ENCODE data around the gene WNT8B.
A peak's percentile ranks its signal among the peaks of the same experiment; 100 is the strongest.

Gene WNT8B, protein sequence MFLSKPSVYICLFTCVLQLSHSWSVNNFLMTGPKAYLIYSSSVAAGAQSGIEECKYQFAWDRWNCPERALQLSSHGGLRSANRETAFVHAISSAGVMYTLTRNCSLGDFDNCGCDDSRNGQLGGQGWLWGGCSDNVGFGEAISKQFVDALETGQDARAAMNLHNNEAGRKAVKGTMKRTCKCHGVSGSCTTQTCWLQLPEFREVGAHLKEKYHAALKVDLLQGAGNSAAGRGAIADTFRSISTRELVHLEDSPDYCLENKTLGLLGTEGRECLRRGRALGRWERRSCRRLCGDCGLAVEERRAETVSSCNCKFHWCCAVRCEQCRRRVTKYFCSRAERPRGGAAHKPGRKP

DNA sequence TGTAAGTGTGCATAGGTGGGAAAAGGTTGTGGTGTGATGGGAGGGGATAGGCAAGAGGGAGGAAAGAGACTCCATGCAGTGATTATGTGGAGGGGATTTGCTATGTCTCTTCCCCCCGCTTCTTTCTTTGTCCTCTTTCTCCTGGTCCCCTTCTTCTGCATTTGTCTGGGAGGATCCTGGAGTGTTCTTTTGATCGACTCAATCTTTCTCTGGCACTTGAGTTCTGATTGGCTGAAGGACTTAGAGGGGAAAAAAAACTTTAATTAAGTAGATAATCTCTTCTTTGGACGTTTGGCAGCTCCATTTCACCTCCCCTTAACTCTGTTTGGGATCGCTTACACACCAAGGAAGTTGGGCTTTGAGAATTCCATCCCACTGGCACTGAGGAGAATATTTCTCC is at the start of gene WNT8B:
TSS of gene WNT8B (plus strand) at position 301 of the 400 bp plus-strand sequence. CDS start 160 bp downstream, outside the sequence.
- DNase-seq, result no peak

DNA sequence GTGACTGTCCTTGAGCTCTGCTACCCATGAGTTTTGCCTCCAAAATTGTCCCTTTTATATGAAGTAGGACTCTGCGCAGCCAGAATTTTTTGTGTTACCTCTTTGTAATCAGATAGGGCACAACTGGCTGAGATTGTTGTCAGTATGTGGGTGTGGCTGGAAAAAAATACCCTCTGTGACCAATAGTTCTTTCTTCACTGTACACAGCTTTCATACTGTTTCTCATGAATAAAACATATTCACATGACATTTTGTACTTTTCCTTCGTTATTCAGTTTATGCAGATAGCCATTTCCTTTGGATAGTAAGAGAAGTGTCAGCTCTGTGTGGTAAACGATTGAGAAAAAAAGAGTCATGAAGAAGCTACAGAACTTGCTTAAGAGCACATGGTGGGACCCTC is 49.6 kb upstream of the WNT8B start:
- DNase-seq, result no peak

DNA sequence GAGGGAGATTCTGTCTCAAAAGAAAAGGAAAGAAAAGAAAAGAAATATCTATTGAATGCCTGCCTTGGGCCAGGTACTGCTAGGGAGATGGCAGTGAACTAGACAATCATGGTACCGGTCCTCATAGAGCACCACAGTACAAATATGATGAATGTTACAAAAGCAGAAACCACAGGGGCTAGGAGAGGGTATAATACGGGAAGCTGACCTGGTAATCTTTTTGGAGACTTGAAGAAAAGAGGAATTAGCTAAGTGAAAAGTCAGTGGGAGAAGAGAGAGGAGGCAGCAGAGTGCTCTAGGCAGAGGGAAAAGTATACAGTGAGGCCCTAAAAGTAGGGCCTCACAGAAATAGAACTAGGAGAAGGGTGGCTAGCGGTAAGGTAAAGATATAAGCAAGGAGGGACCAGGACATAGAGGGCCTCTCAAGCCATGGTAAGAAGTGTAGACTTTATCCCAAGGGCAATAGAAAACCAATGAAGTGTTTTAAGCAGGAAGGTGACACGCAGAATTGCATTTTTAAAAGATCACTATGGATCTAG is 42.8 kb upstream of the WNT8B start:
- DNase-seq, result no peak

DNA sequence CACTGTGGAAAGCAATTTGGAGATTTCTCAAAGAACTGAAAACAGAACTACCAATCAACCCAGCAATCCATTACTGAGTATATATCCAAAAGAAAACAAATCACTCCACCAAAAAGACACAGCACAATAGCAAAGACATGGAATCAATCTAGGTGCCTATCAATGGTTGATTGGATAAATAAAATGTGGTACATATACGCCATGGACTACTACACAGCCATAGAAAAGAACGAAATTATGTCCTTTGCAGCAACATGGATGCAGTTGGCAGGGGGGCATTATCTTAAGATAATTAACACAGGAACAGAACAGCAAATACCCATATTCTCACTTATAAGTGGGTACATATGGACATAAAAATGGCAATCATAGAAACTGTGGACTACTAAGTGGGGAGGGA is 35.4 kb upstream of the WNT8B start:
- no peak for DNase-seq

DNA sequence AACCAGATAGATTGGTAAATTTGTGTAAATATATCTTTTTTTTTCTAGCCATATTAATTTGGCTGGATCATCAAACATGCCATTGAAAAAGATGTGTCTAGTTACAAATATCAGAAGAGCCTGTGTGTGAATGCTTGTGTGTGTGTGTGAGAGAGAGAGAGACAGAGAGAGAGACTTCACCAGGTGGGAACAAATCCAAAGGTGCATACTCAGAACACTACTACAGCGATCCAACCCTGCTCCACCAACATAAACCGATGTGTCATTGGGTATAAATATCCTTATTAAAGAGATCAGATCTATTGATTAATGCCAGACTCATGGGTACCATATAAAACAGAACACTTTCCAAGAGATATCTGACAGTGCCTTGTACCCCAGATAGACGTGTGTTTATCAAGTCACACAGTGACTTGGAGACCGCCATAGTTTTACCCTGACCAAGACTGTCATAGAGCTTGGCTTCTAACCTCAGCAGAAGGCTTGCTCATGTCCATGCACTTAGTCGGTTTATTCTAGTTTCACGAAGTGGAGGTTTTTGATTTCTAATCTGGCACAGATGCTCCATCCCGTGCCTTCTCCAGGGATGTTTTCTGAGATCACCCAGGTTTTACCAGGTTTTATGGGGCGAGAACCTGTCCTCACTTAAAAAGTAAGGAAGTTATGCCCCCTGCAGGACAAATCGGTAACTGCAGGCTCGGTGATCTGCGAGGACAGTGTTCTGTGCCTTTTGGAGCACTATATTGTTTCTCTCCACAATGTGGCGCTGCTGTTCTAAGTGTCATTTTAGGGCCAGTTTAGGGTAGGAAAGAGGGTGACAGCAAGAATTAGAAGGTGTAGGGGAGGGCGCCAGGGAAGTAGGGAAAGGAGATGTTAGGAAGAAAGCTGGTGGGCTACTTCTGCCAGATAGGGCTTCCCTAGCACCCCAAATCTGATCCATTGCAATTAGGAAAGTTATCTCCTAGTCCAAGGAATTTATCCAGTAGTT is 29.3 kb upstream of the WNT8B start:
- DNase-seq, result peak; percentile 94

DNA sequence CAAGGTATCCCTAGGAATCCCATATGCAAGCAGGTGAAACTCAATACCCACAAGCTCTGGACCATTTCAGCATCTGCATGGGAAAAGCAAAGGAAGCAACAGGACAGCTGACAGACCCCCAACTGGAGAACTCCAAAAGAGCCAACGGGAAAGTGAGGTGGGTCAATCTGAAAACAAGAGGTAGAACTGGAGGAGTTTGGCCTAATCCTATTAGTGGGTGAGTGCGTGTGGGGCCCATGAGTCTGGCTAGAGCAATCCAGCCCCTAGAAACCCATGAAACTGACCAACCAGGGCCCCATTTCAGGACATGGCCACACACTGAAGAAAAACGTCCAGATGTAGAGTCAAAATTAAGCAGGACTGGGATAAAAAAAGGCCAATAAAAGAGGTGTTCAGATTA is 26.6 kb upstream of the WNT8B start:
- DNase-seq, result no peak

DNA sequence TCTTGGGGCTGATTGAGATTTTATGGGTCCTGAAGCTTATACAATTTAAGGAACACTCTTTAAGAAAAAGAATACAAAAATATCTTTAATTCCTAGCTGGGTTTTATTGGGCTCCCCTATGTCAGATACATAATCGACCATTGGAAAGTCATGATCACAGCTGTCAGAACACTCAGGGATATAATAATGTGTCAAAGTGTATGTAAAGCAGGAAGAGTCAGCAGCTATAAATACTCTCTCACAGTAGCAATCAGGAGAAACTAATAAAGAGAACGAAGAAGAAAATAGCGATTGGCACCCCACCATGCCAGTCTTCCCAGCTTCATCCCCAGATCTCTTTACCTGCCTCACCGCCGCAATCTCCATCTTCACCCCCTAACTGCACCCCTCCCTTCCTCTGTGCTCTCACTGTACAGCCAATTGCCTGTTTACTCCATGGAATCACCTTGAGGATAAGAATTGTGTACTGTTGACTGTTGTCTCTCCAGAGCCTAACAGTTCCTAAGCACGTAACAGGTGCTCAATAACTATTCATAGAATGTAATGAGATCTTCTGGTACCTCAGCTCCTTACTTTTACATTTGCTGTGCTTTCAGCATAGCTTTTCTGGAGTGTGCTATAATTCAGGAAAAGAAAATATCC is 24.0 kb upstream of the WNT8B start:
- DNase-seq, result no peak

DNA sequence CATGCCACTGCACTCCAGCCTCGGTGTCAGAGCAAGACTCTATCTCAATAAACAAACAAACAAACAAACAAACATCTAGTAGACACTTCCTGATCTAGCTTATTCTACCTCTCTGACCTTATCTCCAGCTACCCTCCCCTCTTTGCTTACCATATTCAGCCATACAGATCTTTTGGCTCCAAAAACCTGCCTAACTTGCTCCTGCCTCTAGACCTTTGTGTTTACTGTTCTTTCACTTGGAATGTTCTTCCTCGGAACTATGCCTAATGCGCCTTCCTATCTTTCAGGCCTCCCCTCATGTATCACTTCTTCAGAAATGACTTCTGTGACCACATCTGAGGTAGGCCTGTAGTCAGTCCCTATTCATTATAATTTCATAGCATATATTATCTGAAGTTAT is 20.3 kb upstream of the WNT8B start:
- no peak for DNase-seq

DNA sequence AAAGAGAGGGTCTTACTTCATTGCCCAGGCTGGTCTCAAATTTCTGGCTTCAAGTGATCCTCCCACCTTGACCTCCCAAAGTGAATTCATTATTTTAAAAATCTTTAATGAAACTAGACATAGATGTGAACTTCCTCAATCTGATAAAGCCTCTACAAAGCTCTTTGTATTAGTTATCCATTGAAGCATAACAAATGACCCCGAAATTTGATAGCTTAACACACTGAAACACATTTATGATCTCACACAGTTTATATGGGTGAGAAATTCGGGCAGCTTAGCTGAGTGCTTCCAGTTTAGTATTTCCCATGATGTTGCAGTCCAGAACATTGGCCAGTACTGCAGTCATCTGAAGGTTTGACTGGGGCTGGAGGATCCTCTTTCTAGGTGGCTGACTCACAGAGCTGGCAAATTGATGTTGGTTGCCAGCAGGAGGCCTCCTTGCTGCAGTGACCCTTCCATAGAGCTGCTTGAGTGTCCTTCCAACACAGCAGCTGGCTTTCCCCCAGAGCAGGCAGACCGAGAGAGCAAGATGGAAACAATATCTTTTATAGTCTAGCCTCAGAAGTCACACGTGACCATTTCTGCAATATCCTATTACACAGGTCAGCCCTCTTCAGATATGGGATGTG is 16.6 kb upstream of the WNT8B start:
- DNase-seq, result no peak

DNA sequence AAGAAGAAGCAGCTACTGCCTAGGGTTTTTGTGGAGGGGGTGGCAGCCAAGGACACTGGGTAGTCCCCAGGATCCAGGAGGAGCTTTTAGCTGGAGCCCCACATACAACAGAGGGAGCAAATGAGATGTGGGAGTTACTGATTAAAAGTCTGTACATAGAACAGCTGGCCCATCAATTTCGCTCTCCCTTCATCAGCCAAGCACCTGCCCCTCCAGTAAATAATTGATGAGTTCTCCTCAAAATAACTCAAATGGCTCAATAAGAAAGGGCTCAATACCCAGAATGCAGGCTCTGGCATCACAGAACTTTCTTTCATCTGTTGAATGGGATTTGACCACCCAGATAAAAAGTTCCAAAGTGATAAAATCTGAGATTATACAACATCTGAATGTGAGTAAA is 15.1 kb upstream of the WNT8B start:
- no peak for DNase-seq

DNA sequence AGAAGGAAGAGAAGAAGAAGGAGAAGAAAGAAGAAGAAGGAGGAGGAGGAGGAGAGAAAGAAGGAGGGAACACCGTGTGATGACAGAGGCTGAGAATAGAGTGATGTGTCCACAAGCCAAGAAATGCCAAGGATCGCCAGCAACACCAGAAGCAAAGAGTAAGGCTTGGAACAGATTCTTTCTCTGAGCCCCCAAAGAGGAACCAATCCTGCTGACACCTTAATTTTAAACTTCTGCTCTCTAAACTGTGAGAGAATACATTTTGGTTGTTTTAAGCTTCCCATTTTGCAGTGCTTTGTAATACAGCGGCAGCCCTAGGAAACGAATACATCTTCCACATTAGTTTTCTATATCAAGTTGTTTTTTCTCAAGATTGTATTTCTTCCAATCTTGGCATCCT is 13.9 kb upstream of the WNT8B start:
- no peak for DNase-seq

DNA sequence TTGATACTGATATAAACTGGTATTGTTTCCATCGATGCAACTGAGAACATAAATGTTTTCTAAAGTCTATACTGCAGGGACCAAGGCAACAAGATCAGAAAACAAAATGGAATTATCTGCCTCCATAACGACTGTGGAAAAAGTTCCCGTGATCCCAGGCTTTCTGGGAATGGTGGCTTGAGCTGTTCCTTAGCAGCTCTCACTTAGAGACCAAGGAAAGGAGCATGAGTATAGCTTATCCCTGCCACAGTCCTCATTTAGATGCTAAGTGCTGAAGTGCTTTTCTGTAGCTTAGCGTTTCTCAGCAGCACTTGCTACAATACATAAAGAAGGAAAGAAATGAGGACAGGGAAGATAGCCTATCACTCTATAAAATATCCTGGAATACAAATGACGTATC is 5.5 kb downstream of the WNT8B start:
- no peak for DNase-seq

DNA sequence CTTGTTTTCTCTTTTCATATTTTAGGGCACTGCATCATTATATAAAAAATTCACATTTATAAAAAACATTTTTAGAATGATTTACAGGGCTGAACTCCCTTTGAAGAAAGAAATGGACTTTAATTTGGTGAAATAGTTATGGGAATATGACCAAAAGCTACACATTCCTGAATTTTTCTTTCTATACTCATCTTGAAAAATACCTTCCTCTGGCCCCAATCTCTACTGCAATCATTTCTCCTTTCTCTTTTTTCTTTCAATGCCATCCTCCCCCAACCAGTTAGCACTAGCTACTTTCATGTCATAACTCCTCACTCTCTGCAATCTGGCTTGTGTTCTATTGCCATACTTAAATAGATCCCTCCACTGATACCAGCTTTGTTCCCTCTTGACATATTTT is 6.2 kb downstream of the WNT8B start:
- no peak for DNase-seq

DNA sequence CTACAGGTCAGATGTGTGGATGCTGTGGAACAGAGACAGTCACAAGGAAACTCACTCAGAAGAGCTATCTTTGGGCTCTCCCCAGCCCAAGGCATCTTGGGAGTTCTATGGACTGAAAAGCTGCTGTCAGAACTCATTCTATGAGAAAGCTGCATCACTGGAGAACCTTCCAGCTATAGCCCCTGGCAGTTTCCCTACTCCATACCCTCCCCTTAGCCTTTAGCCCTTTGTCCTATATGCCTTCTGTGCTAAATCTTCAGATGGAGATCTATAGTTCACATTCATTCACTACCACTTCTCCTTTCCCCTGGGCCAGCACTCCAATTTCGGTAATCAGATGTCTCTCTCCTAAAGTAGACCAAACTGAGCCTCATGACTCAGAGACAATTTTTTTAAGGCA is 6.9 kb downstream of the WNT8B start:
- no peak for DNase-seq

DNA sequence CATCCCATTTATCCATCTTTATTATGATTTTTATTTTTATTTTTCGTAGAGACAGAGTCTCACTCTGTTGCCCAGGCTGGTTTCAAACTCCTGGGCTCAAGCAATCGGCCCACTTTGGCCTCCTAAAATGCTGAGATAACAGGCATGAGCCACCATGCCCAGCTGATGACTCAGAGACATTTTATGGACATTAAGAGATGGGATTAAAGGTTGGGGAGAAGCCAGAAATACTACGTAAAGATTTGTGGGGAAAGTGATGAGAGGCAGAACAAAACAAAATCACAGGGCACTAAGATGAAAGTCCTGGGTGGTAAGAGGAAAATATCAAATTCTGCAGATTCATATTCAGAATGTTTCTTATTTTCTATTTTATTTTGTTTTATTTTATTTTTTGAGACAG is 7.6 kb downstream of the WNT8B start:
- no peak for DNase-seq

DNA sequence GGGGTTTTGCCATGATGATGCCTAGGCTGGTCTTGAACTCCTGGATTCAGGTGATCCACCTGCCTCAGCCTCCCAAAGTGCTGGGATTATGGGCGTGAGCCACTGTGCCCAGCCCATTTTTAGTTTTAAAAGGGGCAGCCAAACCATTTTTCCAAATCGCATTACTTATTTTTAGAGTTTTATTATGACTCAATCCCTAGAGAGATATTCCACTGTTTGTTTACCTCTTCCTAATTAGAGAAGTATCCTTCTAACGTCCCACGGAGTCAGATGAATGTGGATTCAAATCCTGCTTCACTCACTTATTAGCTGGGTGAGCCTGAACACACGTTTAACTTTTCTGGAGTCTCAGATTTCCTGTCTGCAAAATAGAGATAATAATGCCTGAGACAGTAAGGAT is 15.2 kb downstream of the WNT8B start:
- DNase-seq, result no peak

DNA sequence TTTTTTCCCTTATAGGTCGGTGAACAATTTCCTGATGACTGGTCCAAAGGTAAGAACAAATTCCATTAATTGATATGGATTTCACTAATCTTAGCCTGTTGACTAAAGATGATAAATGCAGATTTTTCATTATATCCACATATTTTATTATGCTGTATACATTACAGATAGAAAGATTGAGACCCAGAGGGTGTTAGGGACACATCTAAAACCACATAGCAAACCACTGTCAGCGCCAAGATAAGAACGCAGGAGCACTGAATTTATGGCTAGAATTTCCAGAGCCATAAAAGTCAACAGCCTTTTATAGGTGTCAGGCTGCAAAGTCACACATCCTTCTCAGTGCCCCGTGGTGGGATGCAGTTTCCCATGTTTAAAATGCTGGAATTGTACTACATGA is 16.2 kb downstream of the WNT8B start:
- no peak for DNase-seq

DNA sequence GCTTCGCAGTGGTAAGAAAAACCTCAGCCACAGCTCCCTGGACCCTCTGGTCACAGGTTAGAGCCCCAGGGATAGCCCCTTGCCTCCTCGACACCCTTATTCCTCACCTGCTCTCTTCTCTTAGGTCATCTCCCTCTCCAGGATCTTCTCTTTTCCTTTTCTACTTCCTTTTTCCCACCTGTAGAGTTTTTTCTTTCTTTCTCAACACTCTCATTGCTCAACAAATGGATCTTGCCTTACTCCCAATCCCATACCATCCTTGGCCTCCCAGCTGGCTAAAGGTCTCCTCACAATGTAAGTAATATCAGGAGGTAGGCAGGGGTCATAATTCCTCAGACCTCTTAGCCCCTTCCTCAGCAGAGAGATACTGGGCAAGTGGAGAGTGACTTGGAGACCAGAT is 17.2 kb downstream of the WNT8B start:
- no peak for DNase-seq

DNA sequence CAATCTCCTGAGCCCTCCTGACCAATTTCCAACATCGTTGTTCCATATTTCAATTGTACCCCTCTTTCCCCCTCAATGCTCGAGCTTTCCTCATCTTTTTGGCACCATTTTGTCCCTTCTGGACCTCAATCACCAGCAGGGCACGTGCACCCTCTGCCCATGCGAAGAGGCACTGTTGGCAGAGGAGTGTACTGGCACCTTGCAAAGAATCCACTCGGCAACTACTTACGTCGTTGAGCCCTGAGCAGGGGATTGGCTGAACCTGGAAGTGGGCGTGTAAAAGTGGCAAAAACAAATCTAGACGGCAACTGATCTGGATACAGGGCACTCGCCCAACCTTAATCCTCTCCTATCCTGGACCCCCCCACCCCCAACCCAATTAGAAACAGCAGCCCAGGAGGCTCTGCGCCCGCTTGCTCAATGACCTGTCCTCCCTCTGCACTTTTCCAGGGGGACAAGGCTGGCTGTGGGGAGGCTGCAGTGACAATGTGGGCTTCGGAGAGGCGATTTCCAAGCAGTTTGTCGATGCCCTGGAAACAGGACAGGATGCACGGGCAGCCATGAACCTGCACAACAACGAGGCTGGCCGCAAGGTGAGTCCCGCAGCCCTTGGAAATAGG is 18.8 kb downstream of the WNT8B start:
- peak; percentile 86 for DNase-seq

DNA sequence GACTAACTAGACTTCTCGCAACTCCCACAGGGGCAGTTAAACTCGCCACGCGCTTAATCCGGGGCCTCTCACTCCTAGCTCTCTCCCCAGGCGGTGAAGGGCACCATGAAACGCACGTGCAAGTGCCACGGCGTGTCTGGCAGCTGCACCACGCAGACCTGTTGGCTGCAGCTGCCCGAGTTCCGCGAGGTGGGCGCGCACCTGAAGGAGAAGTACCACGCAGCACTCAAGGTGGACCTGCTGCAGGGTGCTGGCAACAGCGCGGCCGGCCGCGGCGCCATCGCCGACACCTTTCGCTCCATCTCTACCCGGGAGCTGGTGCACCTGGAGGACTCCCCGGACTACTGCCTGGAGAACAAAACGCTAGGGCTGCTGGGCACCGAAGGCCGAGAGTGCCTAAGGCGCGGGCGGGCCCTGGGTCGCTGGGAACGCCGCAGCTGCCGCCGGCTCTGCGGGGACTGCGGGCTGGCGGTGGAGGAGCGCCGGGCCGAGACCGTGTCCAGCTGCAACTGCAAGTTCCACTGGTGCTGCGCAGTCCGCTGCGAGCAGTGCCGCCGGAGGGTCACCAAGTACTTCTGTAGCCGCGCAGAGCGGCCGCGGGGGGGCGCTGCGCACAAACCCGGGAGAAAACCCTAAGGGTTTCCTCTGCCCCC is 19.5 kb downstream of the WNT8B start:
- peak; percentile 19 for DNase-seq

DNA sequence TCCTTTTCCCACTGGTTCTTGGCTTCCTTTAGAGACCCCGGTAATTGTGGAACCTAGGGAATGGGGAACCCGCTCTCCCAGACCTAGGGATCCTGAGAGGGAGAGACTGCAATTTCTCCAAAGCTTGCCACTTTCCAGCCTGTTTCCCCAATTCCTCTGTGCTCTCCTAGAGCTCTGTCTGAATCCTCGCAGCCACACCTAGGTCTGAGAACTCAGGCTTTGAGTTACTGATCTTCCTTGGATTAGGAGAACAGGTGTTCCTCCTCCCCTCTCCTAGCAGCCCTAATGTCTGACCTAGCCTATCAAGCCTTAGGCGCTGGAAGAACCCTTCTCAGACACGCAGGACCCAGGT is 20.0 kb downstream of the WNT8B start:
- DNase-seq, result no peak

Data from NCI-H1694 treated with DMSO at 0.1 percent for 48 hours (cell line).